ENCODE results near the gene CNGA2.
A peak's percentile ranks its signal among the peaks of the same experiment; 100 is the strongest.

Gene CNGA2

DNA sequence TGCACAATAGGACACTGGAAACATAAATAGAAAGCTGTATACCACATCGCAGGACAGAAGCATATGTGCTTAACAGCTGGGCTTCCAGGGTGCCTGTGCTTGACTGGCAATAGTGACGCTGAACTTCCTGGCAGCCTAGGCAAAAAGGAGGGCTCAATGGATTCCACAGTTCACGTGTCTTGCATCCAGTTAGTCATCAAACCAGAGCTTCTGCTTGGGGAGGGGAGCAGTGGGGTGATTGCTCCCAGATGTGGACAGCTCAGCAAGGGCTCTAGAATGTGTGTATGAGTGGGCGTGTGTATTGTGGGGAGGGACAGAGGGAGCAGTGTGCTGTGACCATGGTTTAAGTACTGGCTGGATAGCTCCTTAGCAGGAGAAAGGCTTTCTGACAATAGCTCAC is 37.0 kb upstream of the CNGA2 start:
- peak; percentile 89 for DNase-seq (ENCODE audit: extremely low read depth, low read depth)
- TF ChIP-seq, protein P1, sequence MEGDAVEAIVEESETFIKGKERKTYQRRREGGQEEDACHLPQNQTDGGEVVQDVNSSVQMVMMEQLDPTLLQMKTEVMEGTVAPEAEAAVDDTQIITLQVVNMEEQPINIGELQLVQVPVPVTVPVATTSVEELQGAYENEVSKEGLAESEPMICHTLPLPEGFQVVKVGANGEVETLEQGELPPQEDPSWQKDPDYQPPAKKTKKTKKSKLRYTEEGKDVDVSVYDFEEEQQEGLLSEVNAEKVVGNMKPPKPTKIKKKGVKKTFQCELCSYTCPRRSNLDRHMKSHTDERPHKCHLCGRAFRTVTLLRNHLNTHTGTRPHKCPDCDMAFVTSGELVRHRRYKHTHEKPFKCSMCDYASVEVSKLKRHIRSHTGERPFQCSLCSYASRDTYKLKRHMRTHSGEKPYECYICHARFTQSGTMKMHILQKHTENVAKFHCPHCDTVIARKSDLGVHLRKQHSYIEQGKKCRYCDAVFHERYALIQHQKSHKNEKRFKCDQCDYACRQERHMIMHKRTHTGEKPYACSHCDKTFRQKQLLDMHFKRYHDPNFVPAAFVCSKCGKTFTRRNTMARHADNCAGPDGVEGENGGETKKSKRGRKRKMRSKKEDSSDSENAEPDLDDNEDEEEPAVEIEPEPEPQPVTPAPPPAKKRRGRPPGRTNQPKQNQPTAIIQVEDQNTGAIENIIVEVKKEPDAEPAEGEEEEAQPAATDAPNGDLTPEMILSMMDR (IDR thresholded peaks at IDR 0.05; ENCODE audit: low read depth, low read length), result no peak

DNA sequence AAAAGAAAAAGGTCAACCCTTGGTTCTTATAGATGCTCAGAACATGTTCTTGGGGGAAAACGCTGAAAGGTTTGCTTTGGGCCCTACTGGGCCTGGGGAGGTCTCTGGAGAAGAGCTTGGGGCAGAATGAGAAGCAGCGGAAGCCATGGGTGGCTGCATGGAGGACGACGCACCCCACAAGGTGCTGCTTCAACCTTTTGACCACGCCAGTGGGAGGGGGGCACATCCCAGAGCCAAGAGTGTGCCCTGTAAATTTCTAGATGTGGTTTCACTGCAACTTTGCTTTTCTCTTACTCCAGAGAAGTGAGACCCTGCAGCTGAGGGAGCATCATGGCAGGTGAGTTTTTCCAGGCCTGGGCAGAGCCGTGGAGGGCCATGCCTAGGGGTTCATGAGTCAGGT is 36.1 kb upstream of the CNGA2 start:
- TF ChIP-seq, protein P1 (IDR thresholded peaks at IDR 0.05; ENCODE audit: low read depth, low read length), result no peak
- DNase-seq (ENCODE audit: extremely low read depth, low read depth), result no peak

DNA sequence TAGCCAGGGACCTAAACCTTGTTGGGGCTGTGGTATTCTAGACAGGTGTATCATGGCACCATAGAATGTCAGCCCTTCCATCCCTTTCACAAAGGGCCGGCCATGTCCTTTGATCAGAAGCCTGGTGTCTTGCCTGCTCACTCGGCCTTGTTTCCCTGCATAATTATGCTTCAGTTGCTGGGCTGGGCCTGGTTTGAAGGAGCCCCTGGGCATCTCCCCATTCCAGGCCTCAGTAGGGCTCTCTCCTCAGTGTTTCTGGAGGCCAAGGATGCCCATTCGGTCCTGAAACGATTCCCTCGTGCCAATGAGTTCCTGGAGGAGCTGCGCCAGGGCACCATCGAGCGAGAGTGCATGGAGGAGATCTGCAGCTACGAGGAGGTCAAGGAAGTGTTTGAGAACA is 34.8 kb upstream of the CNGA2 start:
- DNase-seq (ENCODE audit: extremely low read depth, low read depth), result no peak
- TF ChIP-seq, protein P1 (IDR thresholded peaks at IDR 0.05; ENCODE audit: low read depth, low read length), result no peak

DNA sequence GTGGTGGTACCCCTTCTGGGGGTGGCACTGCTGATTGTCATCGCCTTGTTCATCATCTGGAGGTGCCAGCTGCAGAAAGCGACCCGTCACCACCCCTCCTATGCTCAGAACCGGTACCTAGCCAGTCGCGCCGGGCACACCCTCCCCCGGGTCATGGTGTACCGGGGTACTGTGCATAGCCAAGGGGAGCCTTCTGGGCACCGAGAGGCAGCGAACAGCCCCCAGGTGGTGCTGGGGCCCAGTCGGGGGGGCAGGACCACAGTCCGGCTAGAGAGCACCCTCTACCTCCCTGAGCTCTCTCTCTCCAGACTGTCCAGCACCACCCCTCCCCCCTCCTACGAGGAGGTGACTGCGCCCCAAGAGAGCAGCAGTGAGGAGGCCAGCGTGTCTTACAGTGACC is 34.0 kb upstream of the CNGA2 start:
- TF ChIP-seq, protein P1 (IDR thresholded peaks at IDR 0.05; ENCODE audit: low read depth, low read length), result no peak
- no peak for DNase-seq (ENCODE audit: extremely low read depth, low read depth)

DNA sequence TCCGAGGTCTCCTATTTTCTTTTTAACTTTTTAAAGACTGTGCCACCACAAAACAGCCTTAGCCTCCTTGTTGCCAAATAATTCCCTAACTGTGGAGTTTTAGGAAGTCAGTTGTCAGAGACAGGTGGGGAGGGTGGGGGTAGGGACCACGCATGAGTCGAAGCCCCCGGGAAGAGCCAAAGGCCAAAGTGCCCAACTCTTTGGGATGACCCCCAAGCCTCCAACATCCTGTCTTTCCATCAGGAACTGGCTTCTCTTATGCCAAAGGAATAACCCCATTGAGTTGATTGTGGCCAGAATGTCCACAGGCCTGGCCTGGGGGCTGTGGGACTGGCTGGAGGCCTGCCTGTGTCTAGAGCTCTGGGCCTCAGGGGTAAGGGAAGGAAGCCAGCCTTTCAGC is 33.5 kb upstream of the CNGA2 start:
- no peak for DNase-seq (ENCODE audit: extremely low read depth, low read depth)
- TF ChIP-seq, protein P1 (IDR thresholded peaks at IDR 0.05; ENCODE audit: low read depth, low read length), result no peak

DNA sequence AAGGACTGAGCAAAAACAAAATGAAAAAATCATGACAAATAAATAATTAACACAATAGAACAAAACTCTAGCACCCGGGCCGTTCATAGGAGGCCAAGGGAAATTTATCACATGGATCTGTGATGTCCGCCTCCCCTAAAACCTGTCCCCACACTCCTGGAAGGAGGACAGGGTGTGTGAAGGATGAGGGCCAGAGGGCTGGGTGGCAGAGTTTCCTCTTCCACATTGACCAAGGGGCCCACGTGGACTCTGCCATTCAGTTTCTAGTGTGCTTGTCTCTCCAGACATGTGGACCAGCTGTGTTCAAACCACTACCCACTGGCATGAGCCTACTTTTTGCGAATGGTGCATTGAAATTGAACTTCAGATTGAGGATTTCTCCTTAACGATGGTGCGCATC is 33.0 kb upstream of the CNGA2 start:
- DNase-seq (ENCODE audit: extremely low read depth, low read depth), result no peak
- TF ChIP-seq, protein P1 (IDR thresholded peaks at IDR 0.05; ENCODE audit: low read depth, low read length), result no peak

DNA sequence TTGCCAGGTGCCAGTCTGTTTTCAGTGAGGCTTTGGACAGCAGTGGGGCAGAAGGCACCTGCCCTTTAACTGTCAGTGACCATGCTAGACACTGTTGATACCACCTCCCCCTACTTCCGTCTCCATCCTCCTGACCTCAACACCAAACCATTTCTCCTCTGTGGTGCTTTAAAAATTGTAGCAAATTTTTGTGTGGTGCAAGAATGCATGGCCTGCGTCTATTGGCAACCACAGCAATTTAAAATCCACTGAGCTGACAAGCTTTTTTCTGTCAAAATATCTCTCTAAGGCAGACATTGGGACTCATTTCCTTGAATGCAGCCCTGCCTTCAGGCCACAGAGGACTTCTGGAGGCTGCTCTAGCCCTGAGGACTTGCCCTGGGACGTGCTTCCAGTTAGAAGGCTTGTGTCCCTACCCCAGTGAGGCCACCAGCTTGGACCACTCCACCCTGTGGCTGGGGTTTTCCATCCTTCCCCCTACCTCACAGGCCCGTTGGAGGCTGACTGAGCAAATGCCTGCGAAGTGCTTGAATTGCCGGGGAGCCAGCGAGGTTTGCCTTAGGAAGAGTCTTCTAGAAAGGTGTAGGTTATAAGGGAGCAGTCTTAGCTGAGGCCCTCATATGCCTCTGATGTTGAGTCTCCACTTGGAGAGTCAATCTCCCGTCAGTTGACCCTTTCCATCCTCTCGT is 32.4 kb upstream of the CNGA2 start:
- no peak for DNase-seq (ENCODE audit: extremely low read depth, low read depth)
- TF ChIP-seq, protein P1 (IDR thresholded peaks at IDR 0.05; ENCODE audit: low read depth, low read length), result no peak
